ENCODE data around the gene IL31.

The IL31 gene

GRCh38 chr12:122150127-122150681, 23.8 kb downstream of the IL31 start:
- DNase-seq = no peak

GRCh38 chr12:122148657-122149056, 25.4 kb downstream of the IL31 start:
- DNase-seq = no peak

DNA sequence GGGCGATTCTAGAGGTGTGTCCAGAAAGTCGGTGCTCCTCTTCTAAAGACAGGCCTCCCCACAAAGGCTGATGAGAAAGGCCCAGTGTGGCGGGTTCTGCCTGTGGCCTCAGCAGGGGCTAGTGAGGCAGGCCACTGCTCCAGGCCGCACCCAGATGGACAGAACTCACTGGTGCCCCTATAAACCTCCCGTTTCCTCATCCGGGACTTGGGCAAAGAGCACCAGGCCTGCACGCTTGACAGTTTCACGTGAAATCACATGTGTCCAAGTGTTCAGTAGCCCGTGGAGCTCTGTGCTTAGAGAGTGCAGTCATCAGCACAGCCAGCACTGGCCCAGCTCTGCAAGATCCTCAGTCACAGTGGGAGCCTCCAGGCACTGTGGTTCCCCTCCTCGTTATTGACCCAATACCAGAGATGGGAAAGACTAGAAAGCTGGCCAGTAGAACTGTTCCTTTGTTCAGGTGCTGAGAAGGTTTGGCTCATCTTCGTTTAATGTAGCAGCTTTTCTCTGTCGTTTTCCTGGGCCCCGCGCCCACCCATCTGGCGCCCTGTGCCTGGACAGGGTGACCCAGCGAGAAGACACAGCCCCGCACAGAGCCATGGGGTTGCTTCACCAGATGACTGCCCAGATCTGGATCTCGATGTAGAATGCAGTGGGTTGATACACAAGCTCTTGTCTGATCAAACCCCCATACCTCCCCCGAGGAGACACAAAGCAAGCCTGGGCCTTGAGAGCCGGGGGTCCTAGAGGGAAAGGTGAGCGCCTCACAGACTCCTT, 26.3 kb downstream of the IL31 start:
- DNase-seq = no peak

DNA sequence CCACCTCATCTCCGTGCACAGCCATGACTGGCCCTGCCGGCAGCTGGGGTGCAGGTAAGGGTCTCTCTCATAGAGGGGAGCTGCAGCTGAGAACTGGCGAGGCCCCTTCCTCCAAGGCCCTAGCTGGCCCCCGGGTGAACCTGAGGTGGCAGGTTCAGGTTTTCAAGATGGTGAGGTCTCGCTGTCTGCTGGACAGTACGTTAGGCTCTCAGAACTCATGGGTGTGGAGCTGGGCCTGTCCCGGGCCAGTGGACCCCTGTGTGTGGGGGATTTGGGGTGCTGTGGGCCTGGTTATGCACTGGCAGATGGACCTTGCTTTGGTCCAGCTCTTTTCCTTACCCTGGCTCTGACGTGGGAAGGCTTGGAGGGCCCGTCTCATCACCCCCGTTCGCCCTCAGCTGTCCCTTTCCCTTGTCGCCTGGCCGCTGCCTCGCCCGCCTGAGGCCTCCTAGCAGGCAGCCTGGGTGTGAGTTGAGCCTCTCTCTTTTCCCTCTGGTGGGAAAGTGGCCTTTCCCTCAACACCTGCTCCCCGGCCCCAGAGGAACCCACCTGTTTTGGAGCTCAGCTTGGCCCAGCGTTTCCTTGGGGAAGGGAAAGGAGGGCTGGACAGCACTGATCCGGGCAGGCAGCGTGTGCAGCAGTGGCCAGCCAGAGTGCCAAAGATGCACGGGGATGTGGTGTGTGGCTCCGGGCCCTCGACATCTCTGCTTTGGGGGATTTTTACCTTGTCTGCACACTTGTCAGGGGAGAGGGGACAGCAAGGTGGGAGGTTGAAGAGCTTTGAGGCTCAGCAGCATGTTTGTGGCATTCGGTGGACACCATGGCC, 28.3 kb downstream of the IL31 start:
- DNase-seq = no peak

DNA sequence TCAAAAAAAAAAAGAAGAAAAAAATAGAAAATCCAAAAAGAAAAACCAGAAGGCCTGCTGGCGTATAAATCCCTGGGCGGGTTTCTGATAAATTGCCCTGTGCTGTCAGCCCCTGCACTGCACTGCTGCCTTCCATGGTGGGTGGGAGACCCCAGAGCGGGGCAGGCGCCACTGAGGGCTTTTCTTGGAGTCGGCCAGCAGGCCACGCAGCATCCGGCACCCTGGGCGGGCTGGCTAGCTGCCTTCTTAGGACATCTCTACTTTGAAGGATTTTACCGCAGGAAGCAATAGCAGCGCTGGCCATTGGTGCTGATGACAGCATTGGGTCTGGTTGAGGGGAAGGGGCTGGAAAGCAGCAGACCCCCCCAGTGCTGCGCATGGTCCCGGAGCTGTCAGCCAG, 29.1 kb downstream of the IL31 start:
- no peak for DNase-seq

DNA sequence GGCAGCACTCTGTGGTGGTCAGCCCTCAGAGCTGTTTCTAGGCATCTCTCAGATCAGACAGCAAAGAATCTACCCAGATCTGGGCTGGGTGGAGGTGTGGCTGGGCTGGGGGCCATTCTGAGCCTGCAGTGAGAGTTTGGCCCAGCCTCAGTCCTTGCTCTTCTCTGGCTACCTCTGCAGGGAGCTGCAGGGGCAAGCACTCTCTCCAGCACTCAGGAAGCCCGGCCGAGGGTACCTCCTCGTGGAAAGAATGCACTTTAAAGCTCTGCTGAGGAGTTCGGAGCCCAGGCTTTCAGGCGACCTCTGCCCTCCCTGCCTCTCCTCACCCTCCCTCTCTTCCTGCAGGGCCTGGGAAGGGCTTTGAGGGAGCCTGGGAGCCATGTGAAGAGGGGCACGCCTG, 31.2 kb downstream of the IL31 start:
- DNase-seq = no peak

DNA sequence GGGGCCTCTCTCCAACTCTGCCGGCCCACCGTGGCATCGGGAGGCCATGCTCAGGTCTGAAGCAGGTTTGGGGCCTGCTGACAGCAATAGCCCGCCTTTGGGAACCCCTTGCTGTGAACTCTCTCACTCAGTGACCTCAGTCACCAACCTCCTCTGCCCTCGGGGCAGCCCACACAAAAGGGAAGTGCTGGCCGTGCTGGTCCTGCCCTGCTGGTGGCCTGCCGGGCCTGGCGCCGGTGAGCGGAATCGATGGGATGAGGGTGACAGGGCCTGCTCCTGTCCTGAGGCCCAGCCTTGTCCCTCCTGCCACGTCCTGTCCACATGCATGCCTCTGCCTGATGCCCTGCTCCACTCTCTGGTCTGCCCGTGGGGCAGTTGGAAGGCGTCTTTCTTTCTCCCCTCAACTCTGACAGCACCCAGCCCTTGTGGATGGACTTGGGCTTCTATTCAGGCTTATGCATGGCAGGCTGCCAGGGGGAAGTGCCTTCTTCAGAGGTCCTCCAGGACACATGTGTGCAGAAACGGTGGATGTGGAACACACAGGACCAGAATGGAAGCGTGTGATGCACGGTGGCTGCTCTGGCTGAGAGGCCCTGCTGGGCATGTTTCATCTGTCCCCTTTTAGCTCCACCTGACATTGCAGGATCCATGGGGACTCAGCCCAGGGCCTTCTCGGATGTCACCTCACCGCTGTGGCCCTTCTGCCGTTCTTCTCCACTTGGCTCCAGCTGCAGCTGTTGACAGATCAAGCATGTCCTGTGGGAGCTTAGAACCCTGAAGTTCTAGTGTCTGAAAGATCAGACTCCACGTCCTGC, 31.9 kb downstream of the IL31 start:
- no peak for DNase-seq

DNA sequence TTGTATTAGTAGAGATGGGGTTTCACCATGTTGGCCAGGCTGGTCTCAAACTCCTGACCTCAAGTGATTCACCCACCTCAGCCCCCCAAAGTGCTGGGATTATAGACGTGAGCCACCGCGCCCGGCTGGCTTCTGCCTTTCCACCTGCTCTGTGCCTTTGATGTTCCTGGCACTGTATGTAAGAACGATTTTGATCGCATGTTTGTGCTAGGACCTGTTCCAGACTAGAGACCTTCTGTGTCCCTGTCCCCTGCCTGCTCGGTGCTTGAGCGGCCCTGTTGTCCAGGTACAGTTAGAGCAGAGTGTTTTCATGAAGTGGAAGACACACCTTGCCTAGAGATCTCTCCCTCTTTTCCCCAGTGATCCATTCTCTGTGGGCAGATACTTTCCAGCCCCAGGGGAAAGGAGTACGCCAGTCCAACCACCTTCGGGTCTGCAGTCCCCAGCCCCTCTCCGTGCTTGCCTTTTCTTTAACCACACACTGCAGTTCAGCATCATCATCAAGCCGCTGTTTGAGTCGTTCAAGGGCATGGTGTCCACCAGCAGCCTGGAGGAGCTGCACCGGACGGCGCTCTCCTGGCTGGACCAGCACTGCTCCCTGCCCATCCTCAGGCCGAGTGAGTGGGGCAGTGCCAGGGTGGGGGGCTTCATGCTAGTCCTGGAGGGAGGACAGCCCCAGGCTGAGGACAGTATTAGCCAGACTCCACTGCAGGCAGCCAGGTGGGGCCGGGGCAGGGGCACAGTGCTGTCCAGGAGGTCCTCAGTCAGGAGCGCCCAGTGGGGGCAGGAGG, 33.4 kb downstream of the IL31 start:
- no peak for DNase-seq

- no peak for DNase-seq
Measured at GRCh38 chr12:122139941-122140340, 34.1 kb downstream of the IL31 start.

DNA sequence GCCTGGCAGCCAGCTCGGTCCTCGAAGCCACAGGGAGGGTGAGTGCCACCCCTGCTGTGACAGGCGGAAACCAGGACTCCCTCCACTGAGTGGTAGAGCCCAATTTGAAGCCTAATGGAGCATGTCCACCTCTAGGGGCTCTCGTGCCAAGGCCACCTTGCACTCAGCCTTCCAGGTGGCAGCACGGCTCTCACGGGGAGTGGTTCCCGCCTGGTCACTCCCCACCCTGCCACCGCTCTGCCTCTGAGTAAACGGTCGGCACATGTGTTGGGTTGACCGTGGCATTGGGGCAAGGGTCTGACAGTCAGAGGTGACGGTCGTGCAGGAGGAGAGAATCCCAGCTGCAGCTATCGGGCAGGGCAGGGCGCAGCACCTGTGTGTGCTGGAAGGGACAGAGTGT, 34.8 kb downstream of the IL31 start:
- DNase-seq = peak; percentile 56 to 58

GRCh38 chr12:122138616-122139015, 35.4 kb downstream of the IL31 start:
- no peak for DNase-seq

DNA sequence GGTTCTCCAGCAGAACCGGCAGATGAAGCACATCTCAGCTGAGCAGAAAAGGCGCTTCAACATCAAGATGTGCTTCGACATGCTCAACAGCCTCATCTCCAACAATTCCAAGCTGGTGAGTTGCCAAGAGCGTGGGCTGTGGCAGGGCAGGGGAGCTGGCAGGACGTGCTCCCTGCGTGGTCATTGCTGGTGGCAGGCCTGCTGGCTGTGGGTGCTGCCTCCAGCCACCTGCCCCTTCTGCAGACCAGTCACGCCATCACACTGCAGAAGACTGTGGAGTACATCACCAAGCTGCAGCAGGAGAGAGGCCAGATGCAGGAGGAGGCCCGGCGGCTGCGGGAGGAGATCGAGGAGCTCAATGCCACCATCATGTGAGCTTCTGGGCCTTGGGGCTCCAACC, 35.8 kb downstream of the IL31 start:
- DNase-seq = no peak

- peak; percentile 74 to 87 for DNase-seq
Measured at GRCh38 chr12:122137681-122138080, 36.3 kb downstream of the IL31 start.

GRCh38 chr12:122137229-122137628, 36.8 kb downstream of the IL31 start:
- no peak for DNase-seq

- no peak for DNase-seq
Measured at GRCh38 chr12:122135437-122136031, 38.5 kb downstream of the IL31 start.

- DNase-seq = no peak
Measured at GRCh38 chr12:122133192-122133950, 40.6 kb downstream of the IL31 start.

- no peak for DNase-seq
Measured at GRCh38 chr12:122130150-122130549, 43.9 kb downstream of the IL31 start.

DNA sequence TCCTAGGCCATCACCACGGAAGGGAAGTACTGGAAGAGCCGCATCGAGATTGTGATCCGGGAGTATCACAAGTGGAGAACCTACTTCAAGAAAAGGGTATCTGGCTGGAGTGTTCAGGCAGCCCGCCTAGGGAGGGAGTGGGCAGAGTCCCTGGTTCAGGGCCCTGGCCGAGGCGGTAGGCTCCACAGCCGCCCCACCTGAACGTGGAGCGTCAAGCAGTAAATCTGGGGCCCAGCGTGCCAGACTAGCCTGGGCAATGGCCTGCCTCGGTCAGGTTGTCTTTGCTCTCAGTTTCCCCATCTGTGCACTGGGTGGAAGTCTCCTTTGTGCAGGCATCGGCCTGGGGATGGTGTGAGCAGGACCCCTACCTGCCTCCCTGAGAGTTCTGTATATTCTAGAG, 44.9 kb downstream of the IL31 start:
- DNase-seq = no peak

DNA sequence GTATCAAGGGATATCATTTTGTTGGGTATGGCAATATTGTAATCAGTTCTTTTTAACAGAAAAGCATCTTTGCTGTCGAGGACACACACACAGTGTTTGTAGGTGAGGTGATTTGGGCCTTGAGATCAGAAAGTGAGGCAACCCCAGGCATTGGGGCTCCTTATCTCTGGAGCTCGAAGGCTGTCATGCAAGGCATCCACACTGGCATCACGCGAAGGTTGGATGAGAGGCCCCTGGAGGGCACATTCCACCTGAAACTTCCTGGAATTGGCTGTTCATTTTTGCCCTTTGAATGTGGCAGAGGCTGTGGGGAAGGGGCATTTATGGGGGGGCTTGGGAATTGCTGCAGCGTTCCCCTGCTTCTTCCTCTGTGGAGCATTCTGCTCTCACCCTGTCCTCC, 45.5 kb downstream of the IL31 start:
- DNase-seq = no peak

DNA sequence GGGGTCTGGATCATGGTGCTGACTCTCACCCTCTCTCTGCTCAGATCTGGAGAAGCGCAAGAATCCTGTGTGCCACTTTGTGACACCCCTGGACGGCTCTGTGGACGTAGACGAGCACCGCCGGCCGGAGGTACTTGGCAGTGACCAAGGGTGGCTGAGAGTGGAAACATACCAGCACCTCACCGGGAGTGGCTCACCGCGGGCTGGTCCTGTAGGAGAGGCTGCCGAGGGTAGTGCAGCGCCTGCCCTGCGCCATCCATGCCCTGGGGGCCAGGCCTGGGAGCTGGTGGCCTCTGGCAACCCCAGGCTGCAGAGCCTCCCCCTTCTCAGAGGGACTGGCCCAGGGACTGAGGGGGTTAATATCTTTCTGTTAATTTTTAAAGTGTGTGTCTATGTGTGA, 46.2 kb downstream of the IL31 start:
- DNase-seq = no peak
